Myocyte (in vitro differentiated cells): ENCODE results near the gene SDC1. TPM values are rescaled to one million over a fixed set of nuclear protein-coding genes. Genes with fewer than 3 reads are reported as not detected.
"Not testable (repeated sequence)": the region's sequence is repeated elsewhere in the genome, so short reads cannot be mapped to it uniquely, and the experiment has no call there.

Experiments
- DNase-seq: peaks from one replicate; pipeline ENCODE4 v3.0.0-alpha.2; 2012; ENCODE audit warnings: low read depth
- total RNA-seq: library from RNA; depleted of rRNA; stranded (reverse); fragments of >200 nt; gene quantifications from 2 replicates; pipeline ENCODE4 v1.2.3, GENCODE V29; 2014

The SDC1 gene
- total RNA-seq, 1 donor from 2014 or later, result 9.8 TPM

DNA sequence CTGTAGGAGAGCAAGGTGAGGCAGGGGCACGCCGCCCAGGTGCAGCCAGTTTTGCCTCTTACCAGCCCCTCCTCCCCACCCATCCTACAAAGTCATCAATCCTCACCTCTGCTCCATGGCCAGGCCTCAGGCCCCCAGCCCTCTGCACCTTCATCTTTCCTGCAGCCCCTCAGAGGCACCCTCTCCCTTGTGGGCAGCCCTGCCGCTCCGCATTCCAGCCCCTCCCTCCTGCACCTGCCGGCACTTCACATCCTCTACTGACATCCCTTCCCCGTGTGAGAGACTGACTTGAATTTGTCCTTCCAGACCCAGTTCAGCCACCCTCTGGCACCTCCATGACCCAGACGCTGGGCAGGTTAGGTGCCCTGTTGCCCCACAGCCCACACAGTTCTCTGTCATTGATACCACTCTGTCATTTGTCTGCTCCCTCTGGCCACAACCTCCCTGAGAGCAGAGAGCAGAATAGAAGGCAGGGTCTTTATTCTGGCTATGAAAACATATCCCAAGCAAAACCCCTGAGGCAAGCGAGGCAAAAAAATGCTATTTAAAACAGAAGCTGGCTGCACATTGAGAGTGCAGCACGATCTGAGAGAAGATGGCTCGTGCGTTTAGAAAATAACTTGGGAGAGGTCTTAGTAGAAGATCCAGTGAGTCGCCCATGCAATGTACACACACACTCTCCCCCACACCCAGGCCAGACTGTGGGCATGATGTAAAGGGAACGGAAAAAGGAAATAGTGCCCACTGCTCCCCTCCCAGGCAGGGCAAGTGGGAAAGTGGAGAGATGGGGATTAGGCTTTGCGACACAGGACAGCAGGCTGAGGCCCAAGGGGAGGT lies 25.9 kb downstream of the SDC1 start:
- no peak for DNase-seq

DNA sequence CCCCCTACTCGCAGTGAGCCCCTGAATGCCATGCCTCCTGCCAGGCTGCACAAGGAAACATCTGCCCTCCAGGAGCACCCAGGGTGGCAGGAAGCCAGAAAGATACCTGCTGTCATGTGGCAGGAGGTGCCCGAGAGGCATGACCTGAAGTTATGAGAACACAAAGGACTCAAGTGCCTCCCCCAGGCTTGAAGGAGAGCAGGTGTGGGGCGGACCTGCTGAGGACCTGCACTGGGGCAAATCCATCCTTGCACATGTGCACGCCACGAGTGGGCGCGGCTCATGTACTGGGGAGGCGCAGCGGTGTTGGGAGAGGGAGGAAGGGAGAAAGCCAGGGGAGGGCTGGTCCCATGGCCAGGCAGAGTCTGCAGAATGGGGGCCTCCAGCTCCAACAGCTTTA lies 26.9 kb downstream of the SDC1 start:
- no peak for DNase-seq

DNA sequence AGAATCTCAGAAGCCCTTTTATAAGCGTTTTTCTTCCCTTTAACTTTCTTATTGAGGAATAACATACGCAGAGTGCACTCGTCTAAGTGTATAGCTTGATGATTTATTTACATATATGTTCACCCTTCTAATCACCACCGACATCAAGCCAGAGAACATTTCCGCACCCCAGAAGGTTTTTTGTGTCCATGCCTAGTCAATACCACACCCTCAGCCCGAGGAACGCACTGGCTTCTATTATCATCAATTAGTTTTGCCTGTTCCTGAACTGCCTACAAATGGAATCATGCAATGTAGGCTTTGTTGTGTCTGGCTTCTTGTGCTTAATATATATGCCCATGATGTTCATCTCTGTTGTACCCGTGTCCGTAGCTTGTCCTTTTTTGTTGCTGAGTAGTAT lies 27.7 kb downstream of the SDC1 start:
- DNase-seq, result no peak

DNA sequence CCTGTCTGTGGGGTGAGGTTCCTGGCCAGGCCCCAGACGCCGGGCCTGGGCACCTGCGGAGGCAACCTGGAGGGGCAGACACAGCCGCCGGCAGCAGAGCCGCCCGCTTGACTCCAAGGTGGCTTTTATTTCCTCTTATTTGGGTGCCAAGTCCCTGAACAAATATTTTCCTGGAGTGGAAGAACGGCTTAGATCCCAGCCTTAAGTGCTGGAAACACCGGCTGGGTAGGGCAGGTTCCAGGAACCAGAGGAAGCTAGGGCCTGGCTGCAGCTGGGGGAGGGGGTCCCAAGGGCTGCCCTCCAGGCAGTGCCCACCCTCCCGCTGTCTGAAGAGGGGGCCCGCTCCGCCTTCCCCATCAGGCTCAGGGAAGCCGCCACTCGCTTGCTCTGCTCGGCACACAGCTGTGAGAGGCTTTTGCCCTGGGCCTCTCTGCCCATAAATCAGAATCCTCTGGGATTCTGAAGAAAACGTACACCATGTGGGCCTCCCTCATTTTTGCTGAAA lies 28.2 kb downstream of the SDC1 start:
- DNase-seq, result no peak

DNA sequence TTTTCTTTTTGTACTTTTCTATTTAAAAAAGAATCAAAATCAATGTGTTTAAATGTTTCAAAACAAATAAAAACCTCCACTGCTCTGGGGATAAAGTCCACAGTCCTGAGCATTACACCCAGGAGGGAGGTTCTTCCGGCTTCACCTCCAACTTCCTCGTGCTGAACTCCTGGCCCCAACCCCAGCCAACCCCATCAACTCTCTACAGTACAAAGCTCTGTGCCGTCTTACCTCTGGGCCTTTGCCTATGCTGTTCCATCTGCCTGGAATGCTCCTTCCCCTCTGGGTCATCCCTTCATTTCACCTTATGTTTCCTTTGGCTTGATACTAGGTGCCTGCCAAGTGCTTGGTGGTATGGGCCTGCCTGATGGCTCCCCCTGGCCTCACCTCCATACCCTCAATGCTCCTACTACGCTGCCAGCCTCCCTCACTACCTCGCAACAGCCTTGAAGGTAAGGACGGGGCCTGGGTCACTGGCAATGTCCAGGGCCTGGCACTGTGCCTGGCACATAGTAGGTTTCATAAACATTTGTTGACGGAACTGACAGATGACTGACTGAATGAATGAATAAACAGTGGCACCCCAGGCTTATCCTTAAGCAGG lies 28.8 kb downstream of the SDC1 start:
- no peak for DNase-seq

DNA sequence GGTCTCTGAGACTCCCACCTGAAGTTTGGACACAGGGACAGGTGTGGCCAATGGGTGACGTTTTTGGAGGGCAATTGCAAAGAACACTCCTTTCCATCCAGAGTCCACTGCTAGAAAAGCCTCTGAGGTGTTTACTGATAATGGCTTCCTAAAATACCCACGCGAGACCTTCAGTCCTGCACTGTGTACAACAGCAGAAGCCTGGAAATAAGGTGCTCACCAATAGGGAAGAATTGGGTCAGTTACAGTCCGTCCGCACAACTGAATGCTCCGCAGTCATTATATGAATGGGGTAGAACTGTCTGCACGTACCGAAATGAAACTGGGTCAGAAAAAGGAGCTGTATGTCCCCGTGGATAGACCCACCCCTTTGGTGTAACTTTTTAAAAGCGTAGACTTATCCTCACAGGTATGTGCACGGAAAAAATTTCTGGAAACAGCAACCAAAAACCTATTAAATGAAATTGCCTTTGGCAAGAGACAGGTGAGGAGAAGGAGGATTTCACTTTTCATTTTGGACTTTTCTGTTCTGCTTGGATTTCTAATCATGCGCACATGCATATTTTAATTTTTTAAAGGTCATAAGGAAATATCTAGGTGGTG lies 29.4 kb downstream of the SDC1 start:
- DNase-seq, result no peak

DNA sequence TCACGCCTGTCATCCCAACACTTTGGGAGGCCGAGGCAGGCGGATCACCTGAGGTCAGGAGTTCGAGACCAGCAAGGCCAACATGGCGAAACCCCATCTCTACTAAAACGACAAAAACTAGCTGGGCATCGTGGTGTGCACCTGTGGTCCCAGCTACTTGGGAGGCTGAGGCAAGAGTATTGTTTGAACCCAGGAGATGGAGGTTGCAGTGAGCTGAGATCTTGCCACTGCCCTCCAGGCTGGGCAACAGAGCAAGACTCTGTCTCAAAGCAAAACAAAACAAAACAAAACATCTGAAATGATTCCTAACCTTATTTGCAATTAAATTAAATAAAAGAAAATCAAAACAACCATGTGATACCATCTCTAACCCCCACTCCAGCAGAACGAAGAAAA lies 29.9 kb downstream of the SDC1 start:
- DNase-seq, result not testable (repeated sequence)

DNA sequence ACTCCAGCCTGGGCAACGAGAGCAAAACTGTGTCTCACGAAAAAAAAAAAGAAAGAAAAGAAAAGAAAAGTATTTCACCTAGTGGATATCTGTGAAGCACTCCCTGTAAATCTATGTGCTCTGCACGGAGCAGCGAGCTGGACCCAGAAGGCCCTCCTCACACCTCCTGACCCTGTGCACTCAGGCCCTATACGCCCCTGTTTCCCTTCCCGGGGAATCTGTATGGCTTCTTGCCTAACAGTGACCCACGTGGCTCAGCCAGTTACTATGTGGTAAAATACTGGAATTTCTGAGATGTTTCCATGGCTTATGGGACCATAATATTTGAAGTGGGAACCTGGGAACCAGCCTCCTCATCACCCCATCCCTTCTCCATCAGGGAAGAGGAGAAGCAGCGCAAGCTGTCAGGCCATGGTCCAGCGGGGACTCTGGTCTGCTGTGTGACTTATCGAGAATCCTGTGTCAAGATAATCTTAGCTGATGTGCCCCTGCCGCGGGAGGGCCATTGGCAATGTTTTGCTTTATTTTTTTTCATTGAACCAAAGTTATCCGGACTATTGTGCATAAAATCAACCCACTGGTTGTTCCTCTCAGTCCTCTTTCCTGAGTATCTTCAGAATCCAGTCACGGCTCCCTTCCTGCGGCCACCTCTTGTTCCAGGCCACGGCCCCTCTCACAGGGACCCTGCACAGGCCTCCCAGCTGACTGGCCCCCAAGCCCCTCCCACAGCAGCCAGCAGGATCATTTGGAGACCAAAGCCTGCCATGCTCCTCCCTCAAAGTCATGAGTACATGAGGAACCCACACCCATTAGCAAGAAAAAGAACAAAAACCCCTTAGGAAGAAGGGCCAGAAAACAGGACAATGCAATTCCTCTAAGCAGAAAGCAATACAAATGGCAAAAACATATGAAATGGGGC lies 30.6 kb downstream of the SDC1 start:
- no peak for DNase-seq

DNA sequence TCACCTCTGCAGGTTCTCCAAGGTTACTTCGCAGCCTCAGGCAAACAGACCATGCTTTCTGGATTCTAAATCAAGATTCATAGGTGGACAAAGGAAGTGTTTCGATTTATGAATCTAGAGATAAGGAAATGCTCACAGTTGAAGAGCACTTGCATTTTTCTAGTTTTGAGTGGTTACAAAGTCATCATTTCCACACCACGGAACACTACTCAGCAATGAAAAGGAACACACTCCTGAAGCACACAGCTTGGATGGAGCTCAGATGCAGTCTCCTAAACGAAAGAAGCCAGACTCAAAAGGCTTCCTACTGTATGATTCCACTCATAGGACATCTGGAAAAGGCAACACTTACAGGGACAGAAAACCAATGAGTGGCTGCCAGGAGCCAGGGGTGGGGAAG lies 31.7 kb downstream of the SDC1 start:
- no peak for DNase-seq

DNA sequence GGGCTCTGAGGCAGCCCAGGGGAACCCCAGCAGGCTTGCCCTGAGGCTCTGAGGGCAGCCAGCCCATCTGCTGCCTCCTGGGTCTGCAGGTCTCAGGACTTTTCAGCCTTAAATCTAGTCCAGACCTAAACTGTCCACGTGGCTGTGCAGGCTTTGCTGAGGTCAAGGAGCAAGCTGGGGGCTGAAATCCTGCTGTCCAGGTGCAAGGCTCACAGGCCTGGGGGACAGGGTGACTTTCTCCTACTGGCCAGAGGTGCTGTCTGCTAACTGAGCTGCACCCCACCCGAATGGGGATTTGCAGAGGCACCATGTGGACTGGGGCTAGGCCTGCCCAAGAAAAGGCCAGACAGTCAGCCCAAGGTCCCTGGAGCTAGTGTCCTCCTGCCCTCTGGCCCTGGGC lies 32.1 kb downstream of the SDC1 start:
- DNase-seq, result no peak

DNA sequence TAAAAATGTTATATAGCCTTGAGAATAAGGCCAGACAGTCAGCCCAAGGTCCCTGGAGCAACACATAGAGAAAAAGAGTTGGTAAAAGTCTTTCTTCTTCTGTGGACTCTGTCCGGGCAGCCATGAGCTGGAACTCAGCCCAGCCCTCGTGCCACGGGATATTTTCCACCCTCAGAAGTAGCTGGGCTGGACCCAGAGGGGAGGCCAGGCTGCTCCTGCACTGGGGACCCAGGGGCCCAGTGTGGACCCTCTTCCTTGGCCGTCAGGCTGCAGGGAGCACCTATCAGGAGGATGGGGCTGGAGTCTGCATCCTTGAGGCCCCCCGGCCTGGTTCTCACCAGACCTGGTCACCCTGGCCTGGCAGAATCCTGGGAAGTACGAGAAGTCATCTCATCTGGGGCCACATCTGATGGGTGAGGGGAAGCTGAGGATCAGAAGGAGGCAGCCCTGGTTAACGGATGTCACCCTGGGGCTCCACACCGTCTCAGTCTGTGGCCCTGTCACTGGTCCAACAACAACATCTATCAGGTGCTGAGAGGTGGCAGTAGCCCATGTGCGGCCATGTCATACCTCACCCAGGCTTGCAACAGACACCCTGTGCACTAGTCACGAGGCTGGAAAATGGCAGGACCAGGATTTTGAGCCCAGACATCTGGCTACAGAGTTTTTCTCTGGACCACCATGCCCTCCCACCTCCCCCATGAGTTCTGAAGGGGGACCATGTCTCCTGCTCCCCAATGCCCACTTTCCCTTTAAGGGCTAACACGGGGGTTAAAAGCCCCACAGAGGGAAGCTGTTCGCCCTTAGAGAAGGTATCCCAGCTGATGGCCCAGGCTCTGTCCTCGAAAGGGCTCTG lies 33.0 kb downstream of the SDC1 start:
- DNase-seq, result no peak

DNA sequence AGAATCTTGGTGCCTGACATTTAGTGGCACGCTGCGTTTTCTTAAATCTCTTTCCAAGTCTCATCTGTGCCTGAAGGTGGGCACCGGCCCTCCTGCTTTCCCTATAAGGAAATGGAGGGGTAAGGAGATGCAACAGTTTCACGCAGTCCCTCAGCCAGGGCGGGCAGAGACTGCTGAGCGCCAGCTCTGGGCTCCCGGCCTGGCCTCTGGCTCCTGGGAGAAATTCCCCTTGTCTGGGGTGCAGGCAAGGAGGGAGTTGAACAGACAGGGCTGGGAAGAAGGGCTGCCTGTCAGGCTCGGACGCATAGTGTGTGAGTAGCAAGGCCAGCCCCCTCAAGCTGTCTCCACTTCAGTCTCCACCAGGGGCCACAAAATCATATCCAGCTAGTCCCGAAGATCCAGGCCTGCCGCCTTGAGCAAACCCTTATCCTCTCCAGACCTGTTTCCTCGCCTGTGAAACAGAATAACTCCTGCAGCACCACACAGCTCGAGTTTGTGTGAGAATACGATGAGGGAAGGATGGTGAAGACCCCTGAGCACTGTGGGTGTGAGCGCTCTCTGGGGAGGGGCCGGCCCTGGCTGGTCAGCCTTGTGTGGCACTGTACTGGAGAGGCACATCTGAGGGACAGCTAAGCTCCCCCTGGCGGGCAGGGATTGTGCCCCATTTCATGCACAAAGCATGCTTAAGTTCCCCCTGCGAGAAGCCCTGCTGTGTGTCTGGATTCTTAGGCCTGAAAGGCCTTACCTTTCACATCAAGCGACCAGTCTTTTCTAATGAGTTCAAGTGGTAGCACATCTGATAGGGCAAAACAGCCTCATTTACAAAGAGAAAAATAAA lies 33.8 kb downstream of the SDC1 start:
- DNase-seq, result no peak

DNA sequence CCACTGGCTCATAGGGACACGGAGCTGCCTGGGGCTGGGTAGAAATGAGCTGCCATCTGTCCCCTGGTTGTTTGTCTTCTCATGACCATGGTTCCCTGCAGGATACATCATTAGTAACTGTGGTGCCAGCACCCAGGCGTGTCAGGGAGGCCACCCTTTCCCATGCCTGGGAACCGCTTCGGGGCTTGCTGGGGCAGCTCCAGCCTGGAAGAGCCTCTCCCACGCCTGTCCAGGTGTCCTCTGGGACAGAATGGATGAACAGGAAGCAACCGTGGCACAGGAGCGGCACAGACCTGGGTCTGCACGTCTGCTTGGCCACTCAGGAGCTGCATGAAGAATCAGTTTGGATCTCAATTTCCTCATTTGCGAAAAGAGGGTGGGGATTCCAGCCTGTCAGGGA lies 34.8 kb downstream of the SDC1 start:
- DNase-seq, result no peak

DNA sequence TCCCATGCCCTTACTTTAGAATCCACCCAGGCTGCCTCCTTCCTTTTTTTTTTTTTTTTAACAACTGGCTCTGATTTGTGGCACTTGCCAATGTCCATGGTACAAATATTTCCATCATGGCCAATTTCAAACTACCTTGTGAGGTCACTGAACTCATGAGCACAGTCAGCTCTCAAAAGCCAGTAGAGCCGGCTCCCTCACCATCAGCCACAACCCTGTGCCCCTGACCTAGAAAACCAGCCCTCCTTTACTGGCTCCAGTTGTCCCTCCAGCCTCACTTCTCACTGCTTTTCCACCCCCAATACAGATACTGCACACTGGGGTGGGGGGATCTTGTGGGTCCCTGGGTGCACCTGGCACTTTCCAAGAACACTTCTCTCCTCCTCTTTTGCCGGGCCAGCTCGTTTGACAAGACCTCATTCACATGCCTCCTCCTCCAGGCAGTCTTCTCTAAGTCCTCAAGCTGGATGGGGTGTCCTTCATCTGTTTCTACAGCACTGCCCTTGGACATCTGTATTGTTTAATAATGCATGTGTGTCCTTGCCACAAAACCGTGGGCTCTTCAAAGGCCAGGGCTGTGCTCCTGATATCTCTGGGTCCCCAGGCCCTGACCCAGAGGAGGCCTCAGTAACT lies 35.5 kb downstream of the SDC1 start:
- no peak for DNase-seq

DNA sequence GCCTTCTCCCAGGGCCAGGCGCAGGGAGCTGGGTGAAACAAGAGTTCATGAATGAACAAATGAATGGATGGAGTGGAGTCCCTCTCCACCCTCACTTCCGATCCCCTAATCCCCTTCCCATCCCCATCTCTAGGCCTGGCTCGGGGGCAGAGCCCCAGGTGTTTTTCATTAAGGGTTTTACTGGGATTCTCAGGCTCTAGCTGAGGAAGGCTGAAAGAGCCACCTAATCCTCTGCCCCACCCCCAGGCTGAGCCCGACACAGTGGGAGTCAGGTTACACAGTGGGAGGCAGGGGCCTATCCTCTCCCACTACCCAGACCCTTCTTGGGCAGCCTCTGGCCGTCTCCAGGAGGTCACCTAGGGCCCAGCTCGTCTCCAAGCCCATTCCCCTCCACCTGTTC lies 36.1 kb downstream of the SDC1 start:
- no peak for DNase-seq

DNA sequence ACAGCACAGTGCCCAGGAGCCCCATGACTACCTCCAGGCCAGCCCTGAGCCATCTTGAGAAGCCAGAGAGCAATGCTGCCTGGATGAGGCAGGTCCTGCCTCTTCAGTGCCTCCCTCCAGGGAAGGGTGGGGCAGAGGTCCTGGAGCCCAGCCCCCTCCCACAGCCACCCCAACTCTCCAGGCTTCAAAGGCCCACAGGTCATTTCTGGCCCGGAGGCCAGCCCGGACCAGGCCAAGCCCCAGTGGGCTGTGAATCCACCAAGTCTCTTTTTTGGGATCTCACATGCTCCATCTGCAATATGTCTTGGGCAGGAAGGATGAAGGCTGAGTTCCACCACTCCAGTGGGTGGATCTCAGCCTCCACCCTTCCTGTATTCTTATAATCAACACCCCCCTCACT lies 36.7 kb downstream of the SDC1 start:
- DNase-seq, result no peak

DNA sequence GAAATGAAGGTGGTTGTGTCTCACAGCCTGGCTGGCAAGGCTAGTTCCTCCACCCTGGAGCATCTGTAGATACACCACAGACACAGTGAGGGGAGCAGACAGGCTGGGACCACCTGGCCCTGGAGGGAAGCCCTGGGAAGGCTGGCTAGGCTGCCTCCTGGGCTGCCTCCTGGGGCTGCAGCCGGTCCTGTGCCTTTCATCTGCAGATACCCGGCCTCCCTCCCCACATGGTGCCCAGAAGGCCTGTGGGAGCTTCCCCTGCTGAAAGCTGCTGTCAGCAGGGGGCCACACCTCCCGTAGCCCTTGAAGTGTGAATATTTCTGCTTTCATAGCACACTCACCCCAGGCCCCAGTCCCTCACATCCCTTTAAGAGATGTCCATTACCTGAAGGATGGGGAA lies 37.6 kb downstream of the SDC1 start:
- no peak for DNase-seq

DNA sequence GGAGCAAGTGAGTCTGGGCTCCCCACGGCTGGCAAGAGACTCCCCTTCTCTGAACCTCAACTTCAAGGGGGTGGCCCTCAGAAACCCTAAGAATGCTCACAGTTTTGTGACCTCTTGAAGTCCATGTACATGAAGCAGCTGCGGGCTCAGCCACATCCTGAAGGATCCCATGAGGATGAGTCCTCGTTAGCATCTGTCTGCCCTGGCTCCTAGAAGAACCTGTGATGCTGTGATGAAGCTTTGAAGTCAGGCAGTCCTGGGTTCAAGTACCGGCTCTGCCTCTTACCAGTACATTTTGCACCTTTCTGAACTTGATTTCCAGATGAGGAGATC lies 38.1 kb downstream of the SDC1 start:
- no peak for DNase-seq
